ENCODE data around the gene KCNJ9.

Gene KCNJ9

DNA sequence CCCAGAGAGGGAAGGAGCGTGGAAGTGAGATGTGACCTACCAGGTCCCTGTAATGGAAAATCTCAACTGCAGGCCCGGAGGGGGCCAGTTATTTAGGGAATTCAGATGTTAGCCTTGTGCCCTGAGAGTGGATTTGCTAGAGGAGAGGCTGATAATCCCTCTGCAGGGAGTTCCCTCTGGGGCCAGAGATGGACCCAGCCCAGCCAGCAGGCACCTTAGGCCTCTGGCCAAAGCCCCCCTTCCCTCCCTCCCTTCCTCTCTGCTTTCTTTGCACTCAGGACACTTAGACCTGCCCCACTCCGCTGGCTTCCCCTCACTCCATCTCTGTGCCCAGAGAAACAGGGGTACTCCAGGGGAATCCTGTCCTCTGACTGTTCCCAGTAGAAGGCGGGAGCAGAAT lies 32.7 kb downstream of the KCNJ9 start:
- Histone ChIP-seq H3K79me2 (ENCODE audit: low read length) (no peaks in the 10 kb centered on the region), H3K9ac (ENCODE audit: low read length) (no peak overlapping the region), H3K27ac (ENCODE audit: low read length) (no peak overlapping the region), H3K4me1 (ENCODE audit: low read length) (no peaks in the 10 kb centered on the region), H3K27me3 (replicated peaks; ENCODE audit: insufficient read depth, low read length) (peaks cover 7% of the 10 kb centered on the region; the same call in 1 of the 2 replicates), H3K4me2 (ENCODE audit: low read depth, low read length) (no peak overlapping the region), H3K4me3 (ENCODE audit: low read length) (no peak overlapping the region), H3K36me3 (replicated peaks; ENCODE audit: insufficient read depth, low read length) (no peaks in the 10 kb centered on the region), H2AFZ (ENCODE audit: low read length) (no peak overlapping the region), H4K20me1 (ENCODE audit: insufficient read depth, low read length) (no peaks in the 10 kb centered on the region), H3F3A (ENCODE audit: insufficient read depth, low read length) (no peaks in the 10 kb centered on the region), H3K9me2 (replicated peaks; ENCODE audit: insufficient read depth, low read length) (no peaks in the 10 kb centered on the region), H3K9me3 (replicated peaks; ENCODE audit: insufficient read depth, low read length) (no peaks in the 10 kb centered on the region)
- DNase-seq, result no peak
- TF ChIP-seq, protein P1, sequence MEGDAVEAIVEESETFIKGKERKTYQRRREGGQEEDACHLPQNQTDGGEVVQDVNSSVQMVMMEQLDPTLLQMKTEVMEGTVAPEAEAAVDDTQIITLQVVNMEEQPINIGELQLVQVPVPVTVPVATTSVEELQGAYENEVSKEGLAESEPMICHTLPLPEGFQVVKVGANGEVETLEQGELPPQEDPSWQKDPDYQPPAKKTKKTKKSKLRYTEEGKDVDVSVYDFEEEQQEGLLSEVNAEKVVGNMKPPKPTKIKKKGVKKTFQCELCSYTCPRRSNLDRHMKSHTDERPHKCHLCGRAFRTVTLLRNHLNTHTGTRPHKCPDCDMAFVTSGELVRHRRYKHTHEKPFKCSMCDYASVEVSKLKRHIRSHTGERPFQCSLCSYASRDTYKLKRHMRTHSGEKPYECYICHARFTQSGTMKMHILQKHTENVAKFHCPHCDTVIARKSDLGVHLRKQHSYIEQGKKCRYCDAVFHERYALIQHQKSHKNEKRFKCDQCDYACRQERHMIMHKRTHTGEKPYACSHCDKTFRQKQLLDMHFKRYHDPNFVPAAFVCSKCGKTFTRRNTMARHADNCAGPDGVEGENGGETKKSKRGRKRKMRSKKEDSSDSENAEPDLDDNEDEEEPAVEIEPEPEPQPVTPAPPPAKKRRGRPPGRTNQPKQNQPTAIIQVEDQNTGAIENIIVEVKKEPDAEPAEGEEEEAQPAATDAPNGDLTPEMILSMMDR (IDR thresholded peaks at IDR 0.05; ENCODE audit: low read length), result no peak
- TF ChIP-seq EZH2phosphoT487 (IDR thresholded peaks at IDR 0.05; ENCODE audit: low read length), result no peak
- TF ChIP-seq EZH2 (optimal IDR thresholded peaks at IDR 0.05; ENCODE audit: low read depth, low read length), result no peak

DNA sequence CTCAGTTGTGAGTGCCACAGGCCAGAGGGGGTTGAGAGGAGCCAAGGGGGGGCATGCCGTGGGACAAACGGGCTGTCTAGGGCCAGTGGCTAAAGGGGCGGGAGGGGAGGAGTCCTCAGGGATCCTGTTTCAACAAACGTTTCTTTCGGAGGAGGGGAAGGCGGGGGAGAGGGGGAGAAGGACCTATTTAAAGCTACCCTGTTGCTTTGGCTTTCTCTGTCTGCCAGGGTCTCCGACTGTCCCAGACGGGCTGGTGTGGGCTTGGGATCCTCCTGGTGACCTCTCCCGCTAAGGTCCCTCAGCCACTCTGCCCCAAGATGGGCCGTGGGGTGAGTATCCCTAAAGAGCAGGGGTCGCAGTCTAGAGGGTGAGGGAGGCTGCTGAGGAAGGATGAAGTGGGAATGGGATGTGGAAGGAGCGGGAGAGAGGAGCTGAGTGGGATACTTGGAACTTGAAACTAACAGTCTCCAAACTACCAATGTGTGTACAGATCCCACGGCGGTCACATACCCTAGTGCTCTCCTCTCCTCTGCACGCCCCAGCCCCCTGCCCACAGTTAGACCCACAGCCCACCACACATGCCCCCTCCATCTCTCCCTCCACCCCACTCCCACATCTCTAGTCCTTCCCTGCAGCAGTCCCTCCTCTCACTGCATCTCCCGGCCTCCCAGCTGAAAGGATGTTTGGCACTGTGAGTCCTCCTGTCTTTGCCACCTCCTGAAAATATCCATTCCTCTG lies 34.4 kb downstream of the KCNJ9 start, which contains the start of gene ATP1A2:
TSS of gene ATP1A2 (plus strand) at position 215 of the 738 bp plus-strand sequence. CDS start at position 318, 103 bp downstream.
- no peaks in the 10 kb centered on the region for H3K79me2 ChIP-seq (ENCODE audit: low read length)
- no peaks in the 10 kb centered on the region for H3K9me3 ChIP-seq (replicated peaks; ENCODE audit: insufficient read depth, low read length)
- H3K9me2 ChIP-seq (replicated peaks; ENCODE audit: insufficient read depth, low read length), result no peaks in the 10 kb centered on the region
- H3K27me3 ChIP-seq (replicated peaks; ENCODE audit: insufficient read depth, low read length), result peaks cover 7% of the 10 kb centered on the region; the same call in 1 of the 2 replicates
- H3K9ac ChIP-seq (ENCODE audit: low read length), result no peak within 1 kb of the TSS
- H3K4me2 ChIP-seq (ENCODE audit: low read depth, low read length), result no peak within 1 kb of the TSS
- no peaks in the 10 kb centered on the region for H3F3A ChIP-seq (ENCODE audit: insufficient read depth, low read length)
- no peaks in the 10 kb centered on the region for H3K4me1 ChIP-seq (ENCODE audit: low read length)
- H4K20me1 ChIP-seq (ENCODE audit: insufficient read depth, low read length), result no peaks in the 10 kb centered on the region
- H3K27ac ChIP-seq (ENCODE audit: low read length), result no peak within 1 kb of the TSS
- TF ChIP-seq, protein P1 (IDR thresholded peaks at IDR 0.05; ENCODE audit: low read length), result no peak
- no peak for TF ChIP-seq EZH2 (optimal IDR thresholded peaks at IDR 0.05; ENCODE audit: low read depth, low read length)
- no peak for TF ChIP-seq EZH2phosphoT487 (IDR thresholded peaks at IDR 0.05; ENCODE audit: low read length)
- H2AFZ ChIP-seq (ENCODE audit: low read length), result no peak within 1 kb of the TSS
- no peak for DNase-seq
- no peak within 1 kb of the TSS for H3K4me3 ChIP-seq (ENCODE audit: low read length)
- no peaks in the 10 kb centered on the region for H3K36me3 ChIP-seq (replicated peaks; ENCODE audit: insufficient read depth, low read length)

DNA sequence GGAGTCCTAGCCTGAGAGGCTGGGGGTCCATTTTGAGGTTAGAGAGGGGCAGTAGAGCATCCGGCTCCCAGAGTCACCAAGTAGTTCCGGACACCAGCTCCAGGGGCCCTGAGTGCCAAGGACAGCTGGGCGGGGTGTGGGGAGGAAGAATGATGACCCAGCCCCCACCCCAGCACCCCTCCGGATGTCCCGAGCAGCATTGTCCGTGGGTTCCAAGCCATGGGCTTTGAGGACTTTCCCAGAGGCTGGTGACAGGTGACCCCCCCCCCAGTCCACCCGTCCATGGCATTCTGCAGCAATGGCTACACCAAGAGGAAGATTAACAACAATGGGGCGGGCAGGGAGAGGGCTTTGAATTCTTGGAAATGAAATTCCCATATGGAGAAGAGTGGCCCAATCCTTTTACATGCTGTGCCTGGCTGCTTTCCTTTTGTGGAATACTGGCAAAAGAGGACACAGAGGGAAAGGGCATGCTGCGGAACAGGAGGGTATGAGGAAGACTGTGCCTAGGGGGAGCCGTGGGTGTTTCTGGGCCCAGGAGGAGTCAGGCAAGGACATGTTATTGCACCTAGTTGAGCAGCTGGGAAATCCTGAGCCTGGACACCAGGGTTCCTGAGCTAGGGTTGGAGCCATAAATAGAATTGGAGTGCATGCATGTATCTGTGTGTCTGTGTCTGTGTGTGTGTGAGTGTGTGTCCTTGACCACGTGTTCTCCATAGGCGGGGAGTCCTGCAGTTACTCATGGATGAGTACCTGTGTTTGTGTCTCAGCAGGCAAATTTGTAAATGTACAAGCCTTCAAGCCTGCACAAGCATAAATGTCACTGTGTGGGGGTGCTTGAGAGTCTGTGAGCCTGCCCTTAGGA lies 35.2 kb downstream of the KCNJ9 start:
- no peak overlapping the region for H2AFZ ChIP-seq (ENCODE audit: low read length)
- H4K20me1 ChIP-seq (ENCODE audit: insufficient read depth, low read length), result no peaks in the 10 kb centered on the region
- peaks cover 7% of the 10 kb centered on the region; the same call in 1 of the 2 replicates for H3K27me3 ChIP-seq (replicated peaks; ENCODE audit: insufficient read depth, low read length)
- no peaks in the 10 kb centered on the region for H3K4me1 ChIP-seq (ENCODE audit: low read length)
- no peaks in the 10 kb centered on the region for H3K9me3 ChIP-seq (replicated peaks; ENCODE audit: insufficient read depth, low read length)
- H3K4me3 ChIP-seq (ENCODE audit: low read length), result no peak overlapping the region
- H3K36me3 ChIP-seq (replicated peaks; ENCODE audit: insufficient read depth, low read length), result no peaks in the 10 kb centered on the region
- H3F3A ChIP-seq (ENCODE audit: insufficient read depth, low read length), result no peaks in the 10 kb centered on the region
- no peaks in the 10 kb centered on the region for H3K79me2 ChIP-seq (ENCODE audit: low read length)
- no peak overlapping the region for H3K9ac ChIP-seq (ENCODE audit: low read length)
- no peak overlapping the region for H3K27ac ChIP-seq (ENCODE audit: low read length)
- TF ChIP-seq, protein P1 (IDR thresholded peaks at IDR 0.05; ENCODE audit: low read length), result no peak
- no peak for TF ChIP-seq EZH2phosphoT487 (IDR thresholded peaks at IDR 0.05; ENCODE audit: low read length)
- no peak overlapping the region for H3K4me2 ChIP-seq (ENCODE audit: low read depth, low read length)
- DNase-seq, result no peak
- no peaks in the 10 kb centered on the region for H3K9me2 ChIP-seq (replicated peaks; ENCODE audit: insufficient read depth, low read length)
